Osteocyte (in vitro differentiated cells): ENCODE measurements around the gene HECW1. TPM values are rescaled to one million over a fixed set of nuclear protein-coding genes. Genes with fewer than 3 reads are reported as not detected.
A peak's percentile ranks its signal among the peaks of the same experiment; 100 is the strongest.
"Not testable (repeated sequence)": the region's sequence is repeated elsewhere in the genome, so short reads cannot be mapped to it uniquely, and the experiment has no call there.

Experiments used
- DNase-seq: peaks from one replicate; pipeline ENCODE4 v3.0.0; 2021; ENCODE audit warnings: mixed read lengths; ENCODE audit not compliant: unreplicated experiment; ENCODE audit errors: extremely low spot score
- H3K27ac Mint-ChIP-seq: one replicate; pipeline ENCODE4 v1.8.0; 2021; ENCODE audit warnings: mild to moderate bottlenecking, mixed read lengths; ENCODE audit not compliant: unreplicated experiment
- H3K27me3 Mint-ChIP-seq: one replicate; pipeline ENCODE4 v1.8.0; 2021; ENCODE audit warnings: mixed read lengths; ENCODE audit not compliant: unreplicated experiment
- H3K36me3 Mint-ChIP-seq: one replicate; pipeline ENCODE4 v1.8.0; 2021; ENCODE audit warnings: mixed read lengths; ENCODE audit not compliant: unreplicated experiment
- H3K4me1 Mint-ChIP-seq: one replicate; pipeline ENCODE4 v1.8.0; 2021; ENCODE audit warnings: mixed read lengths; ENCODE audit not compliant: unreplicated experiment
- H3K4me3 Mint-ChIP-seq: one replicate; pipeline ENCODE4 v1.8.0; 2021; ENCODE audit warnings: mild to moderate bottlenecking, moderate library complexity, mixed read lengths; ENCODE audit not compliant: unreplicated experiment
- H3K9me3 Mint-ChIP-seq: one replicate; pipeline ENCODE4 v1.8.0; 2021; ENCODE audit warnings: mixed read lengths; ENCODE audit not compliant: unreplicated experiment
- total RNA-seq: library from RNA; stranded (reverse); gene quantifications from 2 replicates; pipeline ENCODE4 v1.2.1, GENCODE V29; 2021
- TF ChIP-seq, protein P1 (sequence below): fragments of 200-600 bp; sonication (generic); IDR thresholded peaks from 2 replicates; pipeline ENCODE4 v1.5.0; 2021; ENCODE audit warnings: antibody characterized with exemption, mild to moderate bottlenecking, moderate library complexity

The HECW1 gene
- total RNA-seq, 1 donor from 2014 or later: 0.16 TPM

DNA sequence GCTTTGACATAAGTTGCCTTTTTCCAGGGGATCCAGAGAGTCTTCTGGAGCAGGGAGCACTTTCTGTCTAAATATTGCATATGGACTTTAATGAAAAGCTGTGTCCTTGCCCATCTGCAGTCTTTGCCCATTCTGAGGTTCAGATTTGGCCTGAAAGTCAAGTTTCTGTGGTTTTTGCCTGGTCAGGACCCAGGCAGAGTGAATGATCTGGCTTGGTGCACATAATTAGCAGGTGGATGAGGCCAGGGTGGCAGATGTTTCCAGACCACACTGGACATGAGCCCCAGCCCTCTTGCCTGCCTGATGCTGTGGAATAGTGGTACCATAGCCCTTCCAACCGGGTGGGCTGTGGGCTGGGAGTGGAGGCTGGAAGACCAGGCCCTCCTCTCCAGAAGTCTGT lies 11.0 kb downstream of the HECW1 start:
- no peak overlapping the region for H3K4me3 Mint-ChIP-seq
- H3K4me1 Mint-ChIP-seq: no peaks in the 10 kb centered on the region
- H3K9me3 Mint-ChIP-seq: no peaks in the 10 kb centered on the region
- TF ChIP-seq, protein P1, sequence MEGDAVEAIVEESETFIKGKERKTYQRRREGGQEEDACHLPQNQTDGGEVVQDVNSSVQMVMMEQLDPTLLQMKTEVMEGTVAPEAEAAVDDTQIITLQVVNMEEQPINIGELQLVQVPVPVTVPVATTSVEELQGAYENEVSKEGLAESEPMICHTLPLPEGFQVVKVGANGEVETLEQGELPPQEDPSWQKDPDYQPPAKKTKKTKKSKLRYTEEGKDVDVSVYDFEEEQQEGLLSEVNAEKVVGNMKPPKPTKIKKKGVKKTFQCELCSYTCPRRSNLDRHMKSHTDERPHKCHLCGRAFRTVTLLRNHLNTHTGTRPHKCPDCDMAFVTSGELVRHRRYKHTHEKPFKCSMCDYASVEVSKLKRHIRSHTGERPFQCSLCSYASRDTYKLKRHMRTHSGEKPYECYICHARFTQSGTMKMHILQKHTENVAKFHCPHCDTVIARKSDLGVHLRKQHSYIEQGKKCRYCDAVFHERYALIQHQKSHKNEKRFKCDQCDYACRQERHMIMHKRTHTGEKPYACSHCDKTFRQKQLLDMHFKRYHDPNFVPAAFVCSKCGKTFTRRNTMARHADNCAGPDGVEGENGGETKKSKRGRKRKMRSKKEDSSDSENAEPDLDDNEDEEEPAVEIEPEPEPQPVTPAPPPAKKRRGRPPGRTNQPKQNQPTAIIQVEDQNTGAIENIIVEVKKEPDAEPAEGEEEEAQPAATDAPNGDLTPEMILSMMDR: no peak
- H3K27ac Mint-ChIP-seq: no peak overlapping the region
- no peak for DNase-seq
- H3K27me3 Mint-ChIP-seq: peaks cover 11% of the 10 kb centered on the region
- no peaks in the 10 kb centered on the region for H3K36me3 Mint-ChIP-seq

DNA sequence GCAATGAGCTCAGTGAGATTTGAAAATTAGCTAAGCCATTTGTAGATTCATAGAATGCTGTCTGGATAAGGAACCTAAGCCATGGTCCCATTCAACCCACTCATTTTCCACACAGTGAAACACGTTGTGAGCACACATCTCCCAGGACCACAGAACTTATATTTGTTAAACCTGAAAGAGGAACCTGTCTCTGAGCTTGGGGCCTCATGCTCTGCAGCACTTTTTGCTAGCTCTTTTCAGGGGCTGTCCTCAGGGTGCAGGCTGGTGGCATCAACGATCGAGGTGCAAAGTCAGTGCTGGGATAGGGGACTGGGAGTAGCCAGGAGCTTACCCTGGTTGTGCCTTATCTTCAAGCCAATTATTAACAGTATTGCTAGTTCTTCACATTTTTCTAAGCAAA lies 11.9 kb downstream of the HECW1 start:
- Mint-ChIP-seq H3K9me3 (no peaks in the 10 kb centered on the region), H3K27ac (no peak overlapping the region), H3K4me3 (no peak overlapping the region), H3K27me3 (peaks cover 11% of the 10 kb centered on the region), H3K36me3 (no peaks in the 10 kb centered on the region), H3K4me1 (no peaks in the 10 kb centered on the region)
- TF ChIP-seq, protein P1: no peak
- no peak for DNase-seq

GRCh38 chr7:43130347-43130746 lies 17.9 kb downstream of the HECW1 start:
- no peaks in the 10 kb centered on the region for H3K36me3 Mint-ChIP-seq
- H3K4me1 Mint-ChIP-seq: no peaks in the 10 kb centered on the region
- H3K9me3 Mint-ChIP-seq: no peaks in the 10 kb centered on the region
- H3K27ac Mint-ChIP-seq: no peak overlapping the region
- H3K27me3 Mint-ChIP-seq: peaks cover 13% of the 10 kb centered on the region
- H3K4me3 Mint-ChIP-seq: no peak overlapping the region
- TF ChIP-seq, protein P1: no peak
- no peak for DNase-seq

DNA sequence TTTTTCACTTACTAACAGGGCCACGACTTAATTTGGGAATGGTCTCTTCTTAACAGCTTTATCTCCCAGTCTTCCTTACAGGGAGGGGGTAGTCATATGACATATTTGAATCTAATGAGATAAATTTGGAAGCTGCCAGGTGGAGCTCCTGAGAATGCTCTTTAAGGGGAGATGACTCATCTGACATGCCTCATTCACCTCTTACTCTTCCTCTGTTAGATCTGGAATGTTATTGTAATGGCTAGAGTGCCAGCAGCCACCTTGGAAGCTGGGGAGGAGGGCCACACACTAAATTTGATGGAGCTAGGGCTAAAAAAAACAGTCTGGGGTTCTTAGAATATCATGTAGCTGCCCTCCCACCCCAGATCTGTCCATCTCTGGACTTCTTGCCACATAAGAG lies 22.7 kb downstream of the HECW1 start:
- H3K4me3 Mint-ChIP-seq: no peak overlapping the region
- no peaks in the 10 kb centered on the region for H3K36me3 Mint-ChIP-seq
- TF ChIP-seq, protein P1: no peak
- DNase-seq: no peak
- peaks cover 26% of the 10 kb centered on the region for H3K4me1 Mint-ChIP-seq
- H3K9me3 Mint-ChIP-seq: no peaks in the 10 kb centered on the region
- peaks cover 13% of the 10 kb centered on the region for H3K27me3 Mint-ChIP-seq
- H3K27ac Mint-ChIP-seq: no peak overlapping the region

- DNase-seq: no peak
- no peak overlapping the region for H3K27ac Mint-ChIP-seq
- H3K36me3 Mint-ChIP-seq: no peaks in the 10 kb centered on the region
- TF ChIP-seq, protein P1: no peak
- H3K27me3 Mint-ChIP-seq: peaks cover 13% of the 10 kb centered on the region
- H3K9me3 Mint-ChIP-seq: no peaks in the 10 kb centered on the region
- H3K4me3 Mint-ChIP-seq: no peak overlapping the region
- H3K4me1 Mint-ChIP-seq: peaks cover 29% of the 10 kb centered on the region
These were observed 23.6 kb downstream of the HECW1 start for GRCh38 chr7:43136064-43136463.

DNA sequence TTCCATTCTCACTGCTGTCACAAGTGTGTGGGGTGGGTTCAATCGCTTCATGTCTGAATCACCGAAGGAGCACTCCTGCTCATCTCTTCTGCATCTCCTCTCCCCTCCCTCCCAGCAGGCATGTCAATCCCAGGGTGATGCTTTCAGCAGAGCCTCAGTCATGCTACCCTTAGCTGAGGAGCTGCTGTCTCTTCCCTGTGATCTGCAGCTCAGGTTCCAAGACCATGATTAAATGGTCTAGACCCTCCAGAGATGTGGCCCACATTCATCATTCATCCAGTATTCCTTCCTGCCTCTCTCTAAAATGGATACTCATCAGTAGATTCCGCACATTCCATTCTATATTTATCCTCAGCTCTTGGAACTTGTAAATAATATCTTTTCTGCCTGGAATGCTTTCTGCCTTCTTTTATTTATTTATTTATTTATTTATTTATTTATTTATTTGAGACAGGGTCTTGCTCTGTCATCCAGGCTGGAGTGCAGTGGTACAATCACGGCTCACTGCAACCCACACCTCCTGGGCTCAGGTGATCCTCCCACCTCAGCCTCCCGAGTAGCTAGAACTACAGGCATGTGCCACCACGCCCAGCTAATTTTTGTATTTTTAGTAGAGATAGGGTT lies 24.8 kb downstream of the HECW1 start:
- H3K4me3 Mint-ChIP-seq: not testable (repeated sequence)

More for the DNA sequence above, 24.8 kb downstream of the HECW1 start:
- H3K27ac Mint-ChIP-seq: peak overlapping the region; percentile 31
- H3K4me1 Mint-ChIP-seq: peaks cover 29% of the 10 kb centered on the region
- DNase-seq, H3K36me3 Mint-ChIP-seq, H3K9me3 Mint-ChIP-seq: not testable (repeated sequence)
- peaks cover 10% of the 10 kb centered on the region for H3K27me3 Mint-ChIP-seq
